ENCODE data around the gene KIAA1328.
A peak's percentile ranks its signal among the peaks of the same experiment; 100 is the strongest.

The KIAA1328 gene

DNA sequence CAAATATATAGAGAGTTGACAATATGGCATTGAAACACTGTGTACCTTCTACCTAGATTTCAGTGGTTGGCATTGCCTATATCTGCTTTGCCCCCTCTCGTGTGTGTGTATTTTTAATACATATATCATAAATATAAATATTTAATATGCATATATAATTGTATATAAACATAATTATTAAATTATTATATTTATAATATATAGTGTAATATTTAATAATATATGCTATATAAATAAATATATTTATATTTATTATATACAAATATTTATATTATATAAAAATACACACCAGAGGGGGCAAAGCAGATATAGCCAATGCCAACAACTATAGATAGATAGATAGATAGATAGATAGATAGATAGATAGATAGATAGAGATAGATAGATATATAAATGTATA lies 124.1 kb downstream of the KIAA1328 start:
- no peak for DNase-seq (ENCODE audit: low read depth)
- H3K4me3 ChIP-seq (ENCODE audit: low read length), result no peak overlapping the region
- TF ChIP-seq, protein P1, sequence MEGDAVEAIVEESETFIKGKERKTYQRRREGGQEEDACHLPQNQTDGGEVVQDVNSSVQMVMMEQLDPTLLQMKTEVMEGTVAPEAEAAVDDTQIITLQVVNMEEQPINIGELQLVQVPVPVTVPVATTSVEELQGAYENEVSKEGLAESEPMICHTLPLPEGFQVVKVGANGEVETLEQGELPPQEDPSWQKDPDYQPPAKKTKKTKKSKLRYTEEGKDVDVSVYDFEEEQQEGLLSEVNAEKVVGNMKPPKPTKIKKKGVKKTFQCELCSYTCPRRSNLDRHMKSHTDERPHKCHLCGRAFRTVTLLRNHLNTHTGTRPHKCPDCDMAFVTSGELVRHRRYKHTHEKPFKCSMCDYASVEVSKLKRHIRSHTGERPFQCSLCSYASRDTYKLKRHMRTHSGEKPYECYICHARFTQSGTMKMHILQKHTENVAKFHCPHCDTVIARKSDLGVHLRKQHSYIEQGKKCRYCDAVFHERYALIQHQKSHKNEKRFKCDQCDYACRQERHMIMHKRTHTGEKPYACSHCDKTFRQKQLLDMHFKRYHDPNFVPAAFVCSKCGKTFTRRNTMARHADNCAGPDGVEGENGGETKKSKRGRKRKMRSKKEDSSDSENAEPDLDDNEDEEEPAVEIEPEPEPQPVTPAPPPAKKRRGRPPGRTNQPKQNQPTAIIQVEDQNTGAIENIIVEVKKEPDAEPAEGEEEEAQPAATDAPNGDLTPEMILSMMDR (conservative IDR thresholded peaks at IDR 0.05; ENCODE audit: low read length), result no peak

DNA sequence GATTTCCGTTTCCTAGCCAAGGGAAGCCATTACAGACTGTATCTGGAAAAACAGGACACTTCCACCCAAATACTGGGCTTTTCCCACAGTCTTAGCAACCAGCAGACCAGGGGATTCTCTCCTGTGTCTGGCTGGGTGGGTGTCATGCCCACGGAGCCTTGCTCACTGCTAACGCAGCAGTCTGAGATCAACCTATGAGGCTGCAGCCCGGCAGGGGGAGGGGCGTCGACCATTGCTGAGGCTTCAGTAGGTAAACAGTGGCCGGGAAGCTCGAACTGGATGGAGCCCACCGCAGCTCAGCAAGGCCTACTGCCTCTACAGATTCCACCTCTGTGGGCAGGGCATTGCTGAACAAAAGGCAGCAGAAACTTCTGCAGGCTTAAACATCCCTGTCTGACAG lies 131.1 kb downstream of the KIAA1328 start:
- no peak overlapping the region for H3K4me3 ChIP-seq (ENCODE audit: low read length)
- no peak for DNase-seq (ENCODE audit: low read depth)
- TF ChIP-seq, protein P1 (conservative IDR thresholded peaks at IDR 0.05; ENCODE audit: low read length), result no peak

DNA sequence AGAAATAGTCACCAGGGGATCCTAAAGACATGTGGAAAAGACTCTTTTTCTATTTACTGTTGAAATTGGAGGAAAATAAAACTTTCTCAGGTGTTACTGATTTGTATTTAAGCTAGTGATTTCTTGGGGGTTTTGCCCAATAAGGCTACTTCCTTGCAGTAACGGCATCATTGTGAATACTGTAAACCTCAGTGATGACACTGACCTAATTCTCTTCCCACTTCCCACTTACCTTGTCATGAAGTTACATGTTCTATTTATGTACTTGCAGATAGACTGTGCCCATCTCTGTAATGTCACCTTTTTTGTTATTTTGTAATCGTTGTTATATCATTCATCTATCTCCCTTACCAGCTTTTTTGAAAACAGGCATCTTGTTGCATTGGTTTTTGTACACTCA lies 134.5 kb downstream of the KIAA1328 start:
- no peak for DNase-seq (ENCODE audit: low read depth)
- TF ChIP-seq, protein P1 (conservative IDR thresholded peaks at IDR 0.05; ENCODE audit: low read length), result no peak
- H3K4me3 ChIP-seq (ENCODE audit: low read length), result no peak overlapping the region

DNA sequence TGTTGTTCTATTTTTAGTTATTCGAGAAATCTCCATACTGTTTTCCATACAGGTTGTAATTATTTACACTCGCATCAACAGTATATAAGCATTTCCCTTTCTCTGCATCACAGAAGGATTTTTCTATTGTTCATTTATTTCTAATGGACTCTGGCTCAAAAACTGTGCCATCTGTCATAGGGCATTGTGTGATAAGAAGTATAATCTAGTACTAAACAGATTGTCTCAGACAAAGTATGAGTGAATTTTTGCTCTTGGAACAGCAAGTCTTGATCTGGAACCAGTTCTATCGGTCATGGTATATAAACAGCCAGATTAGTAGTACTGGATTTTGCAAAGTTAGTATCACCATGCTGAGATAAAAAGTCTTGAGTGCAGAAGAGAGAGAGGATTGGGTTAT lies 145.8 kb downstream of the KIAA1328 start:
- DNase-seq (ENCODE audit: low read depth), result no peak
- H3K4me3 ChIP-seq (ENCODE audit: low read length), result no peak overlapping the region
- TF ChIP-seq, protein P1 (conservative IDR thresholded peaks at IDR 0.05; ENCODE audit: low read length), result no peak

DNA sequence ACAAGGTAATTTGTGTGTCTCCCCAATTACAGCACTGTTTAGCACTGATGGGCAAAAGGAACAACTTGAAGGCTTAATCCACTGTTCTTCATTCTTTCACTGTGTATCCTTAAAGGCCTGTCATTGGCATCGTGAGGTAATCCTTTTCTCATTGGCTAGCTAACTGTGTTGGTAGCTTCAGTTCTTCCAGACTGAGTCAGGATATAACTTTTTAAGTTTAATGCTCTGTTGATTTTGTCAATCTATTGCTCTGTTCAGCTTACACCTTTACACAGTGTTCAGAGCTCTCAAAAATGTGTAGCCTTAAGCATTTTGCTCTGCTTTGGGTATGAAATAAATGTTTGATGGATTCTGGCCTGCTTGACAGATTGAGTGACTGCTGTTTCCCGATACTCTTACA lies 148.2 kb downstream of the KIAA1328 start:
- TF ChIP-seq, protein P1 (conservative IDR thresholded peaks at IDR 0.05; ENCODE audit: low read length), result no peak
- no peak overlapping the region for H3K4me3 ChIP-seq (ENCODE audit: low read length)
- DNase-seq (ENCODE audit: low read depth), result no peak

DNA sequence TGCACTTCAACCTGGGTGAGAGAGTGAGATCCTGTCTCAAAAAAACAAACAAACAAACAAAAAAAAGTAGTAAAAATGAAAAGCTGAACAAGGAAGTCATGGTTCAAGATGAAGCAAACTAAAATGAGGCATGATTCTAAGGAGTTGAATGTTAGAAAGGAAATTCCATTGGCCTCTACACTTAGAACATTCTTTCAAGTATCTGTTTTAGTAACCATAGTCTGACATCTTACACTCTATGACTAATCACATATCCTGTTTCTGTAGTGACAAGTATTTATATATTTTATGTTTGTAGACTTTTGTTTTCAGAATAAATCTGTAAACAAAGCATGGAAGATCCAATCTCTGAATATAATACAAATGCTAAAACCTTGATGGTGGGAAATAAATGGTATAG lies 164.1 kb downstream of the KIAA1328 start:
- DNase-seq (ENCODE audit: low read depth), result peak; percentile 57

DNA sequence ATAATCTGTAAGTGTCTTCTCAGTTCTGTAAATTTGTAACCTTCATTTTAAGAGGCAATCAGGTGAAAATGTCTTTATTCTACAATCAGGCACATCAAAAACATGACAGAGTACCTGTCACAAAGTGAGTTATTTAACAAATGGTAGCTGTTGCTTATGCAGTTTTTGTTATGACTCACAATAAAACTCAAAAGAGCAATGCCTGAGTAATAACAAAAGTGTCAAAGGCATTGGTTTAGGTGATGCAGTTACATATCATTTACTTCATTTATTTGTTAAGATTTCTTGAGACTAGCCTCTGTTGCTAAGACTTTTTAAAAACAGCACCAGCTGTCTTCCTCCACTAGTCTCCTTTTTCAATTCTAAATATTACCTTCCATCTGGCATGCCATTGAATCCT lies 177.8 kb downstream of the KIAA1328 start:
- no peak for DNase-seq (ENCODE audit: low read depth)
- H3K4me3 ChIP-seq (ENCODE audit: low read length), result no peak overlapping the region
- TF ChIP-seq, protein P1 (conservative IDR thresholded peaks at IDR 0.05; ENCODE audit: low read length), result no peak

More for the DNA sequence above, 164.1 kb downstream of the KIAA1328 start:
- no peak overlapping the region for H3K4me3 ChIP-seq (ENCODE audit: low read length)
- TF ChIP-seq, protein P1 (conservative IDR thresholded peaks at IDR 0.05; ENCODE audit: low read length), result no peak

All from AG10803 (cell line).